ENCODE data around the gene CFAP61.
"Not testable (repeated sequence)": the region's sequence is repeated elsewhere in the genome, so short reads cannot be mapped to it uniquely, and the experiment has no call there.

The CFAP61 gene, protein sequence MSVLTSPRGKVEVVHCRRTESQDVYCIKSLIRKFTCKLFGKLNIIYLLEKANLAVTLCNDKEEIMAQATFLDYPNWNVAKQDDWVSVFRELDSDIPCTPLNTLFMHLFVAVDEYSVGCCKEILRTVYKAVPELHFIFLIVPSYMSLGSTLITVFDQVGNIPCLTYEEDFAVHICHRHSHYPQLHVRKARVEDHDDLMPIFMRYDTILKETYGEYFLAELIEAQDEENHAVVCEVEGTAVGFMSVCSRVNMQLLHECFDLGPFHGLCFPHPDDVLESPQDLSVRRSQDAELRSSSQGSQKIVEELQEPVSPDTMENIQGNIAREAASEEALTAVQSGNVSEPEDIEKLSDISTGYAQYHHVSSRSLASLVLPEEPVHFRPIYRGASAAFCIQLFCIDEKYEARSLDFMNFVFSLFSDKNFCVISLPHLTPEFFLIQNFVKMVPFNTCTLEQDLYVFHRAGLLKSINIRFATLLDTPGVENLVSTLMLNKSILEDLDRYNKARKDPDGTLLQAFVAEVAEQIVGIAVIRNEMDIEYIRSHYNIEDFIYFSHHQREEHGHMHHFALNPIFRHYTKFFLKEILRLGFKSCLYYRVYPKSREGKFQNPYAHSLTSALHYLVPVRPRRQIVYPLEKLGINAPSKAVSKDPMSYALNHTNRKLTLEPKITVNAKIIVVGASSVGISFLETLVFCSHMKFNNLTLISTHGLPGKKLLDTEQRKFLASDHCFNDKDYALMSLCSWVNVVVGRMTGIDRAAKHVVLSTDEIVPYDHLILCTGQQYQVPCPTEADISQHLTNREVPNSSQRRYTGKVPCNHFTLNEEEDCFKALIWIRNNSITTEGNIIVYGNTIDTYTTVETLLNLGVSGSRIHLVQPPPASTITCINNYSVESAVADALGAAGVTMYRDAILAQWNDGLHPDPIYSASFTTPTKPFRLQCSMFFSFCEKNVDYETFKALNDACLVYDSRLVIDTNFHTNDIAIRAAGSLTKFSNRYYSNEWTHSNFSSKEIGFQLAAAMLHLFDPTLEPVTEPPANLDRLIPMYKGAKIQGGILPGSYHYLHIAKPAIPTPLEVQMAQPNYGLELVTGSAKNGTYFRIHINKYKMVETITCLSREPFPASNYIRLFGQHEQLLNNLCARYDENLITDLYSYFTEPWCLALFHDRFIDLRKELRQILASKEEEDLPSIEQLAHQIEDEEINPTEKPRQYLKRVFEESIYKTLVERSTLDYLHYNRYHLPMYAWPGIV

DNA sequence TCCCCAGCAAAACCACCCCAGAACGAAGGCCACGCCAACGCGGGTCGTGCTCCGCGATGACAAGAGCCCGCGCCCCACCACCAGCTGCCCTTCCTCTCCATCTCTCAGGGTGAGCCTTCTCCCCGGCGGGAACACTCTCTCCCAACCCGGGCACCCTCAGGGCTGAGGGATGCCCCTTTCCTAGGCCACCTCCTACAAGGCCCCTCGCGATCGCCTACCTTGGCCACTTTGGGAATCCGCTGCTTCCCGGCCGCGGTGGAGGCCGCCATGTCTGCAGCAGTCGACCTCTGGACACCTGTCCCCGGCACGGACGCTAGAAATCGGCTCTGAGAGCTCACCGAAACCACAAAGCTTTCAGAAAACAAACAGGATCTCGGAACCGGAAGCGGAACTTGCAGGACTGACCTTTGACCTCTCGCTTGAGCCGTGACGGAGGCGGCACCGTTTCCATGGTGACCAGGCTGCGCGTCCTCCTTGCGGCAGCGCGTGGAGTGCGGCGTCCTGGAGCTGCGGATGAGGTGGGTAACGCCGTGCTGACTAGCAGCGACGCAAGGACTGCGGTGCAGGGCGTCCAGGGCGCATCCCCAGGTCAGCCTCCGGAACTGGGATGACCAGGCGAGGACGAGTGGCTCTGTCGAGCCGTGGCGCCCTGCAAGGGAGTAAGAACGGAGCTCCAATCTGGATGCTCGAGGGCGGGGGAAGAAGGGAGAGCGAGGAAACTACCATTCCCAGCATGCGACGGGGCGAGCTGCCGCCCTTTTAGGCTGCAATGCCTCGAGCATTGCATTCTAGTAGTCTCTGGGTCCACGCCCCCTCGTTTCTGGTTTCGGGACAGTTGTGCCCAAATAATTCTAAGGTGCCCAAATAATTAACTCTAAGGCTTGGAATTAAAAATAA is at the start of gene CFAP61, which contains the start of gene CRNKL1:
Gene CFAP61, plus strand, starts transcription at position 459 of the 897 bp plus-strand sequence. CDS start 4,122 bp downstream, outside the sequence.
Gene CRNKL1, minus strand, starts transcription at position 393 of the 897 bp plus-strand sequence. Its CDS starts 124 bp downstream, at position 269.
- H3K4me1 Mint-ChIP-seq: peaks cover 20% of the 10 kb centered on the region
- DNase-seq (ENCODE audit: low spot score in 2 of 2) (peak; percentile 95 to 98), ATAC-seq (peak; percentile 97)
- H3K36me3 Mint-ChIP-seq: peaks cover 47% of the 10 kb centered on the region
- no peaks in the 10 kb centered on the region for H3K9me3 Mint-ChIP-seq
- peak within 1 kb of the TSS; percentile 99 for H3K27ac Mint-ChIP-seq
- peak within 1 kb of the TSS; percentile 99 for H3K4me3 Mint-ChIP-seq

DNA sequence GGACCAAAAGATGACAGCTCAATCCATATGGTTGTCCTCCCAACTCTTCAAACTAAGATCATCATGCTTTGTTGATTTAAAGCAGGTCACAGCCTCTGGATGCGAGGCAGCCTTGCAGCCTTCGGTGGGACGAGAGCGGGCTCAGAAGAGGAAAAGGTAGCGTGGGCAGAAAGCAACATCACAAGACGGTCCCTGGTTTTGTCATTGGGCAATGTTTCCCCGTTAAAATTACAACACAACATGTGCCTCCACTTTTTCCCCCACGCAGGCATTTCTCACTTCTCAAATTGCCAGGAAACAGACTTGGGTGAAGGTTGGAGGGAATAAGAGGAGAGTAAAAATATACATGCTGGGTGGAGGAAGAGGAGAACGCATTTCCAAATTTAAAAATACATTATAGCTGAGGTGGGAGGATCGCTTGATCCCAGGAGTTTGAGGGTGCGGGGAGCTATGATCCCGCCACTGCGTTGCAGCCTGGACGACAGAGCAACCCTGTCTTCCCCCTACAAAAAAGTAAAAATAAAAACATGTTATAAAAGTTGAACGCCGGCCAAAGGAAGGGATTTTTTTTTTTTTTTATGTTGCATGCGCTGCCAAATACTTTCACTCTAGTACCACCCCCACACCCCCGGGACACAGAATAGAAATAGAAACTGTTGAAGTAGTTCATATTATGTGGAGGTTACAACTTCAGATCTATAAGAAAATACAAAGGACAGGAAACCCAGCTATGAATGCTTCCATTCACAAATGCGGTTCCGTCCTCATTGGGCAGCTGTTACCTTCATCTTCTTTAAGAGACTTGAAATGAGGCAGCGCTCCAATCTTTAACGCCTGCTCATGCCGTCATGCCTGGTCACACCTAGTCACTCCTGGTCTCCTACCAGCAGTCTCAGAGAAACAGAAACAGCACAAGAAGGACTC is 49.0 kb upstream of the CFAP61 start:
- DNase-seq (ENCODE audit: low spot score in 2 of 2) (no peak), ATAC-seq (peak; percentile 36)
- Mint-ChIP-seq H3K27ac (no peak overlapping the region), H3K4me1 (peaks cover 16% of the 10 kb centered on the region), H3K36me3 (no peaks in the 10 kb centered on the region), H3K9me3 (no peaks in the 10 kb centered on the region), H3K4me3 (peak overlapping the region; percentile 29)

- Mint-ChIP-seq H3K4me3 (peak overlapping the region; percentile 29), H3K4me1 (peaks cover 16% of the 10 kb centered on the region)
- H3K36me3 Mint-ChIP-seq; H3K27ac Mint-ChIP-seq; H3K9me3 Mint-ChIP-seq; ATAC-seq; DNase-seq (ENCODE audit: low spot score in 2 of 2): not testable (repeated sequence)
Measured at GRCh38 chr20:20003955-20004322, 48.4 kb upstream of the CFAP61 start.

DNA sequence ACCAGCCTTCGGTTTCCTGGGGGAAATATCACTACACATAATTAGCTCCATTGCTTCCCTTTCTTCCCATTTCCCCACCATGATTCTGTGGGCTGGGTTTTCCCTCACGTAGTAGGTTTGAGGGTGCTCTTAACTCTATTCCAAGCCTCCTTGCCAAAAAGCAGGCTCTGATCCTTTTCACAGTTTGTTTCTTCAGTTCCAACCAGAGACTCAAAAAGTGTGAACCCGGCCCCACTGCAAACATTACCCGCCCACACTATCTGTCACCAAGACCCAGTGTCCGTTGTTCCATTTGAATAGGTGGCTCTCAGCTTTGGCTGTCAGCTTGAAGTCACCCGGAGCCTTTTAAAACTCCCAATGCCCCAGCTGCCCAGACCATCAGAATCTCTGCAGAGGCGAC is 47.0 kb upstream of the CFAP61 start:
- DNase-seq (ENCODE audit: low spot score in 2 of 2) (no peak), ATAC-seq (no peak)
- Mint-ChIP-seq H3K27ac (no peak overlapping the region), H3K36me3 (no peaks in the 10 kb centered on the region), H3K4me1 (peaks cover 16% of the 10 kb centered on the region), H3K4me3 (no peak overlapping the region), H3K9me3 (no peaks in the 10 kb centered on the region)

DNA sequence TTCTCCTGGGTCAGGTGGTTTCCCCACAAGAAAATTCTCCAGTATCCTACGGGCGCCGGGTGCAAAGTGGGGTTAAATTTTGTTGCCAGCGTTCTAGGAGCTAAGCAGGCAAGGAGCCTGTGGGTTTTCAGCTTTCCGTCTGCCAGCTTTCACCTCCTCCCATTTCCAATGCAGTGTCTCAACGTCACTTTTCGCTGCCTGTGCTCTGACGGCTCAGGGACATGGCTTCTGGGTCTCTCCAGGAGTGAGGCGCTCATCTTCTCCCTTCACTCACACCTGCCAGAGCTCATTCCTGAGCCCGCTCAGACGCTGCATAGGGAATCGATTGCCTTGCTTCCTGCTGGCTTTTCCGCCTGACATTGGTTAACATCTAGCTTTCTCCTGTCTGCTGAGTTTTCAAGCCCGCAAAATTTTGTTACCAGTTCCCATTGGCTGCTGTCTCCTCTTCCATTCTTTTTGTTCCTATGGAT is 42.5 kb upstream of the CFAP61 start:
- H3K27ac Mint-ChIP-seq: no peak overlapping the region
- H3K4me1 Mint-ChIP-seq: no peaks in the 10 kb centered on the region
- ATAC-seq (no peak), DNase-seq (ENCODE audit: low spot score in 2 of 2) (no peak)
- no peaks in the 10 kb centered on the region for H3K36me3 Mint-ChIP-seq
- H3K4me3 Mint-ChIP-seq: no peak overlapping the region
- no peaks in the 10 kb centered on the region for H3K9me3 Mint-ChIP-seq

- Mint-ChIP-seq H3K4me1 (no peaks in the 10 kb centered on the region), H3K9me3 (no peaks in the 10 kb centered on the region), H3K27ac (no peak overlapping the region), H3K36me3 (no peaks in the 10 kb centered on the region), H3K4me3 (no peak overlapping the region)
- no peak for ATAC-seq
- DNase-seq (ENCODE audit: low spot score in 2 of 2): no peak
Measured at GRCh38 chr20:20010639-20011500, 41.5 kb upstream of the CFAP61 start.

- H3K9me3 Mint-ChIP-seq: no peaks in the 10 kb centered on the region
- ATAC-seq: no peak
- no peak overlapping the region for H3K27ac Mint-ChIP-seq
- no peak for DNase-seq (ENCODE audit: low spot score in 2 of 2)
- peaks cover 6% of the 10 kb centered on the region for H3K36me3 Mint-ChIP-seq
- H3K4me1 Mint-ChIP-seq: peaks cover 6% of the 10 kb centered on the region
- H3K4me3 Mint-ChIP-seq: no peak overlapping the region
Measured at GRCh38 chr20:20012541-20012940, 39.8 kb upstream of the CFAP61 start.

DNA sequence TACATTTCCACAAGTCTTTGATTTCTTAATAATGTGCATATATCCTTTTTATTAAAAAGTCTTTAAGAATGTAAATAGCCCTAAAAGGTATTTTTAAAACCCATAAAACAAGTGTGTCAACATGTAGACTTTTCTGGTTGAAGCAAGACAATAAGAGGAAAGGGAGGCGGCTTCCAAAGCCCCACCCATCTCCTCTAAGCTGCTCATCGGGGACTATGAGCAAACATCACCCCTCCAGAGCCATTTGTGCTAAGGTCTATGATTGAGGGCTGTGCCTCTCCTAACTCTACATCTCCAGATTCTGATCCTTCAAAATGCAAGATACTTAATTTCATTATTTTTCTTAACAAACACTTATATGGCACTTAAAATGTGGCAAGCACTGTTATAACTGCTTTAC is 37.7 kb upstream of the CFAP61 start:
- no peak overlapping the region for H3K27ac Mint-ChIP-seq
- DNase-seq (ENCODE audit: low spot score in 2 of 2) (no peak), ATAC-seq (no peak)
- H3K4me3 Mint-ChIP-seq: no peak overlapping the region
- H3K9me3 Mint-ChIP-seq: no peaks in the 10 kb centered on the region
- H3K36me3 Mint-ChIP-seq: peaks cover 23% of the 10 kb centered on the region
- peaks cover 27% of the 10 kb centered on the region for H3K4me1 Mint-ChIP-seq

GRCh38 chr20:20017001-20017843 is 35.1 kb upstream of the CFAP61 start, which contains the start of gene NAA20:
TSS of gene NAA20 (plus strand) at chr20:20017362. CDS start at chr20:20017397, 35 bp downstream.
- Mint-ChIP-seq H3K4me1 (peaks cover 52% of the 10 kb centered on the region), H3K9me3 (no peaks in the 10 kb centered on the region), H3K27ac (peak within 1 kb of the TSS; percentile 95), H3K36me3 (peaks cover 29% of the 10 kb centered on the region), H3K4me3 (peak within 1 kb of the TSS; percentile 90)
- DNase-seq (ENCODE audit: low spot score in 2 of 2) (peak; percentile 82 to 92), ATAC-seq (peak; percentile 99)

- Mint-ChIP-seq H3K4me1 (peaks cover 52% of the 10 kb centered on the region), H3K4me3 (peak overlapping the region; percentile 90)
- ATAC-seq: peak; percentile 43
Measured at GRCh38 chr20:20017844-20018185, 34.5 kb upstream of the CFAP61 start.

DNA sequence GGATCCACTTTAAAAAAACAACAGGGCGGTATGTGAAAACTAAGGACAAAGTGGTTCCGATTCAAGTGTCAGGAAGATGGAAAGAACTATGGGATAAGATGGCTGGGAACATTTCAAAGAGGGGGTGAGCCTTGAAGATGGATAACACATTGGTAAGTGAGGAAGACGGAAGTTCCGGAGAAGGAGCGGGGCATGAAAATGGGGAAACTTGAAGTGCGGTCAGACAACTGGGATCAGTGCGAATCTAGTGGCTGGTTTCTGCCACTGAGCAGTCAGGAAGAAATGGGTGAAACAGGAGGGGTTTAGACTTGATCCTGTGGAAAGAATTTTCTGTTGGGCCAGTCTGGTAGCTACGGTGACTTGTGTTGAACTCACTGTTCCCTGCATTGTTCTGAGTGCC is 34.0 kb upstream of the CFAP61 start:
- peaks cover 40% of the 10 kb centered on the region for H3K36me3 Mint-ChIP-seq
- peaks cover 52% of the 10 kb centered on the region for H3K4me1 Mint-ChIP-seq

More at GRCh38 chr20:20017844-20018185, 34.5 kb upstream of the CFAP61 start:
- H3K36me3 Mint-ChIP-seq: peaks cover 35% of the 10 kb centered on the region
- no peaks in the 10 kb centered on the region for H3K9me3 Mint-ChIP-seq
- peak overlapping the region; percentile 95 for H3K27ac Mint-ChIP-seq
- peak in 1 of 2 donors; percentile 55 for DNase-seq (ENCODE audit: low spot score in 2 of 2)

GRCh38 chr20:20019123-20019522 is 33.2 kb upstream of the CFAP61 start:
- peak overlapping the region; percentile 90 for H3K4me3 Mint-ChIP-seq
- peaks cover 52% of the 10 kb centered on the region for H3K4me1 Mint-ChIP-seq
- no peaks in the 10 kb centered on the region for H3K9me3 Mint-ChIP-seq
- DNase-seq (ENCODE audit: low spot score in 2 of 2) (no peak), ATAC-seq (no peak)
- peaks cover 47% of the 10 kb centered on the region for H3K36me3 Mint-ChIP-seq
- peak overlapping the region; percentile 95 for H3K27ac Mint-ChIP-seq

More for the DNA sequence above, 34.0 kb upstream of the CFAP61 start:
- DNase-seq (ENCODE audit: low spot score in 2 of 2) (no peak), ATAC-seq (no peak)
- H3K9me3 Mint-ChIP-seq: no peaks in the 10 kb centered on the region
- H3K27ac Mint-ChIP-seq: peak overlapping the region; percentile 95
- peak overlapping the region; percentile 90 for H3K4me3 Mint-ChIP-seq
